ENCODE measurements around the gene DNASE1L2.
A peak's percentile ranks its signal among the peaks of the same experiment; 100 is the strongest.
"Not testable (repeated sequence)": the region's sequence is repeated elsewhere in the genome, so short reads cannot be mapped to it uniquely, and the experiment has no call there.

The DNASE1L2 gene

GRCh38 chr16:2238150-2238837 lies 2.0 kb downstream of the DNASE1L2 start:
- no peak for DNase-seq (ENCODE audit: low read depth in 2 of 3, low spot score in 1 of 3)

- no peak for DNase-seq (ENCODE audit: low read depth in 2 of 3, low spot score in 1 of 3)
Observed at GRCh38 chr16:2238838-2239675, 2.8 kb downstream of the DNASE1L2 start.

- not testable (repeated sequence) for DNase-seq (ENCODE audit: low read depth in 2 of 3, low spot score in 1 of 3)
Observed at GRCh38 chr16:2240331-2240730, 4.1 kb downstream of the DNASE1L2 start.

- no peak for DNase-seq (ENCODE audit: low read depth in 2 of 3, low spot score in 1 of 3)
Observed at GRCh38 chr16:2242598-2242997, 6.4 kb downstream of the DNASE1L2 start.

GRCh38 chr16:2243031-2243528 lies 6.8 kb downstream of the DNASE1L2 start:
- no peak for DNase-seq (ENCODE audit: low read depth in 2 of 3, low spot score in 1 of 3)

GRCh38 chr16:2243781-2244180 lies 7.5 kb downstream of the DNASE1L2 start:
- no peak for DNase-seq (ENCODE audit: low read depth in 2 of 3, low spot score in 1 of 3)

- no peak for DNase-seq (ENCODE audit: low read depth in 2 of 3, low spot score in 1 of 3)
Observed at GRCh38 chr16:2244301-2244700, 8.1 kb downstream of the DNASE1L2 start.

- DNase-seq (ENCODE audit: low read depth in 2 of 3, low spot score in 1 of 3): no peak
Observed at GRCh38 chr16:2244926-2245795, 8.9 kb downstream of the DNASE1L2 start.

GRCh38 chr16:2246301-2246885 lies 10.1 kb downstream of the DNASE1L2 start:
- no peak for DNase-seq (ENCODE audit: low read depth in 2 of 3, low spot score in 1 of 3)

- DNase-seq (ENCODE audit: low read depth in 2 of 3, low spot score in 1 of 3): peak in 2 of 3 donors; percentile 36 to 38
Observed at GRCh38 chr16:2250652-2251295, 14.5 kb downstream of the DNASE1L2 start.

- peak; percentile 73 to 85 (median 81) for DNase-seq (ENCODE audit: low read depth in 2 of 3, low spot score in 1 of 3)
Observed at GRCh38 chr16:2251296-2252111, 15.3 kb downstream of the DNASE1L2 start, which contains the start of gene ECI1. Gene ECI1 (minus strand): TSS chr16:2251587. CDS start chr16:2251566, 21 bp downstream.

GRCh38 chr16:2252806-2253148 lies 16.5 kb downstream of the DNASE1L2 start:
- no peak for DNase-seq (ENCODE audit: low read depth in 2 of 3, low spot score in 1 of 3)

GRCh38 chr16:2253293-2253692 lies 17.0 kb downstream of the DNASE1L2 start:
- DNase-seq (ENCODE audit: low read depth in 2 of 3, low spot score in 1 of 3): no peak

- no peak for DNase-seq (ENCODE audit: low read depth in 2 of 3, low spot score in 1 of 3)
Observed at GRCh38 chr16:2256531-2257140, 20.4 kb downstream of the DNASE1L2 start.

- DNase-seq (ENCODE audit: low read depth in 2 of 3, low spot score in 1 of 3): no peak
Observed at GRCh38 chr16:2257726-2258125, 21.5 kb downstream of the DNASE1L2 start.

GRCh38 chr16:2258530-2258929 lies 22.3 kb downstream of the DNASE1L2 start:
- not testable (repeated sequence) for DNase-seq (ENCODE audit: low read depth in 2 of 3, low spot score in 1 of 3)

- no peak for DNase-seq (ENCODE audit: low read depth in 2 of 3, low spot score in 1 of 3)
Observed at GRCh38 chr16:2260250-2260649, 24.0 kb downstream of the DNASE1L2 start.

GRCh38 chr16:2263026-2263425 lies 26.8 kb downstream of the DNASE1L2 start:
- DNase-seq (ENCODE audit: low read depth in 2 of 3, low spot score in 1 of 3): not testable (repeated sequence)

GRCh38 chr16:2266887-2267286 lies 30.6 kb downstream of the DNASE1L2 start:
- not testable (repeated sequence) for DNase-seq (ENCODE audit: low read depth in 2 of 3, low spot score in 1 of 3)
